Neural progenitor cell (in vitro differentiated cells): ENCODE data around the gene ARHGEF12. TPM values are rescaled to one million over a fixed set of nuclear protein-coding genes. Genes with fewer than 3 reads are reported as not detected.

Experiments
- DNase-seq: peaks from one replicate; pipeline ENCODE4 v3.0.0-alpha.2; 2016; ENCODE audit warnings: low spot score
- H2AFZ ChIP-seq: fragments of 200-600 bp; sonication (generic); replicated peaks from 2 replicates; pipeline ENCODE4 v1.6.1; 2016; ENCODE audit warnings: antibody characterized with exemption
- H3F3A ChIP-seq: fragments of 200-600 bp; sonication (generic); 2 replicates; pipeline ENCODE4 v1.6.1; 2016; ENCODE audit warnings: antibody characterized with exemption, low read depth
- H3K27ac ChIP-seq: fragments of 200-600 bp; sonication (generic); 2 replicates; pipeline ENCODE4 v1.5.1; 2016; ENCODE audit warnings: mild to moderate bottlenecking
- H3K27me3 ChIP-seq: fragments of 200-600 bp; sonication (generic); 2 replicates; pipeline ENCODE4 v1.6.1; 2016; ENCODE audit warnings: mild to moderate bottlenecking, moderate library complexity
- H3K36me3 ChIP-seq: fragments of 200-600 bp; sonication (generic); 2 replicates; pipeline ENCODE4 v1.5.1; 2016
- H3K4me1 ChIP-seq: fragments of 200-600 bp; sonication (generic); 2 replicates; pipeline ENCODE4 v1.6.1; 2016; ENCODE audit warnings: mixed run types
- H3K4me2 ChIP-seq: fragments of 200-600 bp; sonication (generic); 2 replicates; pipeline ENCODE4 v1.6.1; 2016
- H3K4me3 ChIP-seq: fragments of 200-600 bp; sonication (generic); 2 replicates; pipeline ENCODE4 v1.5.1; 2016
- H3K79me2 ChIP-seq: fragments of 200-600 bp; sonication (generic); 2 replicates; pipeline ENCODE4 v1.6.1; 2016; ENCODE audit warnings: low read depth
- H3K9ac ChIP-seq: fragments of 200-600 bp; sonication (generic); 2 replicates; pipeline ENCODE4 v1.6.1; 2016
- H3K9me3 ChIP-seq: fragments of 200-600 bp; sonication (generic); 2 replicates; pipeline ENCODE4 v1.5.1; 2016; ENCODE audit warnings: low read depth
- H4K20me1 ChIP-seq: fragments of 200-600 bp; sonication (generic); 2 replicates; pipeline ENCODE4 v1.6.1; 2016; ENCODE audit warnings: low read depth
- H3K27ac Mint-ChIP-seq: 3 replicates; pipeline ENCODE4 v1.8.0; 2021; ENCODE audit warnings: mixed read lengths
- H3K27me3 Mint-ChIP-seq: 2 replicates; pipeline ENCODE4 v1.8.0; 2022; ENCODE audit warnings: low read depth, mild to moderate bottlenecking, inconsistent platforms, moderate library complexity, mixed read lengths; ENCODE audit not compliant: insufficient read depth
- H3K36me3 Mint-ChIP-seq: 3 replicates; pipeline ENCODE4 v1.8.0; 2021; ENCODE audit warnings: mixed read lengths
- H3K4me1 Mint-ChIP-seq: 3 replicates; pipeline ENCODE4 v1.8.0; 2021; ENCODE audit warnings: mixed read lengths
- H3K4me3 Mint-ChIP-seq: 3 replicates; pipeline ENCODE4 v1.8.0; 2021; ENCODE audit warnings: mild to moderate bottlenecking, moderate library complexity, mixed read lengths
- H3K9me3 Mint-ChIP-seq: 3 replicates; pipeline ENCODE4 v1.8.0; 2020; ENCODE audit warnings: mixed read lengths
- EZH2 ChIP-seq: fragments of 200-600 bp; sonication (generic); IDR thresholded peaks from 2 replicates; pipeline ENCODE4 v1.6.1; 2017; ENCODE audit warnings: antibody characterized with exemption, mild to moderate bottlenecking, moderate library complexity
- EZH2phosphoT487 ChIP-seq: fragments of 200-600 bp; sonication (generic); IDR thresholded peaks from 2 replicates; pipeline ENCODE4 v1.6.1; 2017; ENCODE audit warnings: antibody characterized with exemption
- total RNA-seq: library from RNA; depleted of rRNA; stranded (reverse); fragments of >200 nt; gene quantifications from 2 replicates; pipeline ENCODE4 v1.2.3, GENCODE V29; 2015; ENCODE audit warnings: low replicate concordance
- TF ChIP-seq, protein P1 (sequence below): fragments of 200-600 bp; sonication (generic); IDR thresholded peaks from 2 replicates; pipeline ENCODE4 v1.5.1; 2017; ENCODE audit warnings: antibody characterized with exemption, mild to moderate bottlenecking

The ARHGEF12 gene
- total RNA-seq, 1 donor from 2014 or later = 31.3 TPM

DNA sequence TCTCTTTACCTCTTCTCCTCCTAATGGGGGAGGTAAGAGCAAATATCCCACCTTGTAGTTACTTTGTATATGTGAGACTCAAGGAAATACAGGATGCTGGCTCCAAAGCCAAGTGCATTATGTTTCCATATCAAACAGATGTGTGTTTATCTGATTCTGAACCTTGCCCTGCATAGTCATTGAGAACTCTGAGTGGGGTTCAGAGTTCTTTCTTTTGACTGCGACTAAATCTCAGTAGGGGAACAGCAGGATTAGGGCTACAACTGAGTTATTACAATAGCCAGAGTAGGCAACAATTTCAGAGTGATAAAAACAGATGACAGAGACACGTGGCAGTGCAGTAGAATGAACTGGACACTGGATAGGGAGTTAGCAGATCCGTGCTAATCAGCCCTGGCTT is 45.3 kb upstream of the ARHGEF12 start:
- Mint-ChIP-seq H3K4me3 (no peak overlapping the region), H3K27me3 (peaks cover 12% of the 10 kb centered on the region), H3K27ac (no peak overlapping the region), H3K9me3 (no peaks in the 10 kb centered on the region), H3K36me3 (no peaks in the 10 kb centered on the region), H3K4me1 (peaks cover 18% of the 10 kb centered on the region)
- Histone ChIP-seq H2AFZ (no peak overlapping the region), H3F3A (peaks cover 22% of the 10 kb centered on the region), H3K27ac (no peak overlapping the region), H3K27me3 (no peaks in the 10 kb centered on the region), H3K9ac (no peak overlapping the region), H3K4me2 (no peak overlapping the region), H3K4me1 (peaks cover 26% of the 10 kb centered on the region), H3K36me3 (no peaks in the 10 kb centered on the region), H3K79me2 (no peaks in the 10 kb centered on the region), H4K20me1 (no peaks in the 10 kb centered on the region), H3K4me3 (no peak overlapping the region), H3K9me3 (no peaks in the 10 kb centered on the region)
- no peak for DNase-seq
- TF ChIP-seq, protein P1, sequence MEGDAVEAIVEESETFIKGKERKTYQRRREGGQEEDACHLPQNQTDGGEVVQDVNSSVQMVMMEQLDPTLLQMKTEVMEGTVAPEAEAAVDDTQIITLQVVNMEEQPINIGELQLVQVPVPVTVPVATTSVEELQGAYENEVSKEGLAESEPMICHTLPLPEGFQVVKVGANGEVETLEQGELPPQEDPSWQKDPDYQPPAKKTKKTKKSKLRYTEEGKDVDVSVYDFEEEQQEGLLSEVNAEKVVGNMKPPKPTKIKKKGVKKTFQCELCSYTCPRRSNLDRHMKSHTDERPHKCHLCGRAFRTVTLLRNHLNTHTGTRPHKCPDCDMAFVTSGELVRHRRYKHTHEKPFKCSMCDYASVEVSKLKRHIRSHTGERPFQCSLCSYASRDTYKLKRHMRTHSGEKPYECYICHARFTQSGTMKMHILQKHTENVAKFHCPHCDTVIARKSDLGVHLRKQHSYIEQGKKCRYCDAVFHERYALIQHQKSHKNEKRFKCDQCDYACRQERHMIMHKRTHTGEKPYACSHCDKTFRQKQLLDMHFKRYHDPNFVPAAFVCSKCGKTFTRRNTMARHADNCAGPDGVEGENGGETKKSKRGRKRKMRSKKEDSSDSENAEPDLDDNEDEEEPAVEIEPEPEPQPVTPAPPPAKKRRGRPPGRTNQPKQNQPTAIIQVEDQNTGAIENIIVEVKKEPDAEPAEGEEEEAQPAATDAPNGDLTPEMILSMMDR = no peak
- TF ChIP-seq EZH2 (no peak), EZH2phosphoT487 (no peak)

DNA sequence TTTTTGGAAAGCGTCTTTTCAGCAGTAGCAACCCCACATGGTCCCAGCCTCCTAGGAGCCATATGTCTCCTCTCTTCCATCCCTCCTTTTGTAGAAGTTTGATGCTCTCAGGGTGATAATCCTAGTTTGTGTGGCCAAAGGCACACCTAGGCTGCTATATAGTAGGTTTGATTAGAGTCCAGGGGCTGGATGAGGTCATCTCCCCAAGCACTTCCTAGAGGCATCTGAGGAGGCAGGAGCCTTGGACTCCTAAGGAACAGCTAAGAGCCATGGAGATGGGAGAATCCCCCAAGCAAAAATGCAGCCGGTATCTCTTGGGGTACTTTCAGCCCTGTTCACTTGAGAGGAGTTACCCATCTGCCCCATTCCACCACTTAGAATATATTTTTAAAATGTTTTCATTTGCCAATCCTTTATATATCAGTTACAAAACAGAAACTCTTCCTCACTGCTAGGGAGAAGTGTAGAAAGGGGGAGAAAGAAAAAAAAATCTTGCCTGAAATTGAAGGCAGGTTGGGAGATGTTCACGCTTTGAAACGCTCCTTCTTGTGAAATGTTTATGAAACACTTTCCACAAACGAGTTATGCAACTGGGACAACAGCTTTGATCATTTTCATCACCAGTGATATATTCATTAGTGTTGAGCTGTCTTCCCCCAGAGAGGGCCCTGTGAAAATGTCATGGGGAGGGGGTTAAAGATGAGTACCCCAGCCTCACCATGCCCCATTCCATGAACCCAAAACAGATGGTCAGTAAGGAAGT is 43.0 kb upstream of the ARHGEF12 start:
- TF ChIP-seq, protein P1 = no peak
- TF ChIP-seq EZH2 (no peak), EZH2phosphoT487 (no peak)
- Mint-ChIP-seq H3K9me3 (no peaks in the 10 kb centered on the region), H3K36me3 (no peaks in the 10 kb centered on the region)

DNA sequence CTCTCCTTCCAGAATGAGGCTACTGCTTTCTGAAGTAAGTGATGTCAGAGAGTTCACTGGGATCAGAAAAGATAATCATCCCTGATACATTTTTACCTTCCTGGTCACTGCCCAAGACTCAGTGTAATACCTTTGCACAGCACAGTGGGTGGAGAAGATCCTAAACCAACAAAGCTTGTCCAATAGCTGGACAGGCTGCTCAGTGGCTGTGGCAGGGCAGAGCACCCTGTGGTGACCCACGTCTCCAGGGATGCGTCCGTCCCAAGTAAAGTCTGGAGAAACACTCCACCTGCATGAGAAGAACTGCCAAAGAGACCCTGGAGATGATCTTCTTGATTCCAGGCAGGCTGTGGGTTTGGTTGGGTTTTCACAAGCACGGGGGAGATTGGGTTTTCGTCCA is 42.1 kb upstream of the ARHGEF12 start:
- no peak for DNase-seq
- Mint-ChIP-seq H3K27ac (no peak overlapping the region), H3K4me1 (peaks cover 18% of the 10 kb centered on the region), H3K36me3 (no peaks in the 10 kb centered on the region), H3K4me3 (no peak overlapping the region), H3K9me3 (no peaks in the 10 kb centered on the region), H3K27me3 (peaks cover 17% of the 10 kb centered on the region)
- H3K36me3 ChIP-seq = no peaks in the 10 kb centered on the region
- H3K9ac ChIP-seq = no peak overlapping the region
- no peaks in the 10 kb centered on the region for H3K9me3 ChIP-seq
- no peak overlapping the region for H2AFZ ChIP-seq
- H3K4me2 ChIP-seq = no peak overlapping the region
- no peaks in the 10 kb centered on the region for H4K20me1 ChIP-seq
- peaks cover 26% of the 10 kb centered on the region for H3K4me1 ChIP-seq
- H3K4me3 ChIP-seq = no peak overlapping the region
- H3K79me2 ChIP-seq = no peaks in the 10 kb centered on the region
- H3F3A ChIP-seq = peaks cover 18% of the 10 kb centered on the region
- H3K27me3 ChIP-seq = no peaks in the 10 kb centered on the region
- TF ChIP-seq EZH2phosphoT487 (no peak), EZH2 (no peak)
- TF ChIP-seq, protein P1 = no peak
- H3K27ac ChIP-seq = no peak overlapping the region

More for the DNA sequence above, 43.0 kb upstream of the ARHGEF12 start:
- H3K4me3 ChIP-seq = no peak overlapping the region
- DNase-seq = no peak
- H3K36me3 ChIP-seq = no peaks in the 10 kb centered on the region
- H3K27ac ChIP-seq = no peak overlapping the region
- Mint-ChIP-seq H3K27ac (no peak overlapping the region), H3K27me3 (peaks cover 17% of the 10 kb centered on the region), H3K4me3 (no peak overlapping the region), H3K4me1 (peaks cover 18% of the 10 kb centered on the region)
- no peak overlapping the region for H3K9ac ChIP-seq
- H2AFZ ChIP-seq = no peak overlapping the region
- H3K4me1 ChIP-seq = peaks cover 28% of the 10 kb centered on the region
- no peaks in the 10 kb centered on the region for H4K20me1 ChIP-seq
- no peaks in the 10 kb centered on the region for H3K9me3 ChIP-seq
- peaks cover 22% of the 10 kb centered on the region for H3F3A ChIP-seq
- H3K4me2 ChIP-seq = no peak overlapping the region
- no peaks in the 10 kb centered on the region for H3K27me3 ChIP-seq
- no peaks in the 10 kb centered on the region for H3K79me2 ChIP-seq
